ENCODE results near the gene PCBP3. TPM values are rescaled to one million over a fixed set of nuclear protein-coding genes. Genes with fewer than 3 reads are reported as not detected.

Gene PCBP3
- total RNA-seq, 1 donor from 2014 or later = not detected

DNA sequence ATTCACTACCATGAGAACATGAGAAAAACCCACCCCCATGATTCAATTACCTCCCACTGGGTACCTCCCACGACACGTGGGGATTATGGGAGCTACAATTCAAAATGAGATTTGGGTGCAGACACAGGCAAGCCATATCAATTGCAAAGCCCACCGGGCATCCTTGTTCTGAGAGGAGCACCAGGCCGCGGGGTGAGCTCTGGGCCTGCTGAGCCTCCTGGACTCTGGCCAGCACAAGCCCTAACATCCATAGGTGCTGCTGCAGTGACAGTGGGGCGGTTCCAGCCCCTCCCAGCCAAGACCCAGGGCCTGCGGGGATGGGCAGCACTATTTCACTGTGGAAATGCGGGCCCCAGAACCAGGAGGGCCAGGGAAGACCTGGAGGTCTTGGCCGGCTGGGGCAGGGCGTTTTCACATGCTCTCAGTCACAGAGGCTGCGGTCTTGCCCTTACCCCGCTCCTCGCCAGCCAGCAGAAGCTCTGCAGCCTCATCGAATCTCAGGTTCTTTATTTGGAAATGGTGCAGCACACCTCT lies 103.8 kb downstream of the PCBP3 start:
- Mint-ChIP-seq H3K4me3 (no peak overlapping the region), H3K27ac (no peak overlapping the region), H3K36me3 (ENCODE audit: low read depth) (no peaks in the 10 kb centered on the region), H3K9me3 (no peaks in the 10 kb centered on the region), H3K27me3 (no peaks in the 10 kb centered on the region), H3K4me1 (no peaks in the 10 kb centered on the region)
- ChIA-PET POLR2A (no interaction called here), CTCF (no interaction called here)
- DNase-seq (no peak), ATAC-seq (ENCODE audit: low read depth) (no peak)
- TF ChIP-seq, protein P1, sequence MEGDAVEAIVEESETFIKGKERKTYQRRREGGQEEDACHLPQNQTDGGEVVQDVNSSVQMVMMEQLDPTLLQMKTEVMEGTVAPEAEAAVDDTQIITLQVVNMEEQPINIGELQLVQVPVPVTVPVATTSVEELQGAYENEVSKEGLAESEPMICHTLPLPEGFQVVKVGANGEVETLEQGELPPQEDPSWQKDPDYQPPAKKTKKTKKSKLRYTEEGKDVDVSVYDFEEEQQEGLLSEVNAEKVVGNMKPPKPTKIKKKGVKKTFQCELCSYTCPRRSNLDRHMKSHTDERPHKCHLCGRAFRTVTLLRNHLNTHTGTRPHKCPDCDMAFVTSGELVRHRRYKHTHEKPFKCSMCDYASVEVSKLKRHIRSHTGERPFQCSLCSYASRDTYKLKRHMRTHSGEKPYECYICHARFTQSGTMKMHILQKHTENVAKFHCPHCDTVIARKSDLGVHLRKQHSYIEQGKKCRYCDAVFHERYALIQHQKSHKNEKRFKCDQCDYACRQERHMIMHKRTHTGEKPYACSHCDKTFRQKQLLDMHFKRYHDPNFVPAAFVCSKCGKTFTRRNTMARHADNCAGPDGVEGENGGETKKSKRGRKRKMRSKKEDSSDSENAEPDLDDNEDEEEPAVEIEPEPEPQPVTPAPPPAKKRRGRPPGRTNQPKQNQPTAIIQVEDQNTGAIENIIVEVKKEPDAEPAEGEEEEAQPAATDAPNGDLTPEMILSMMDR (IDR thresholded peaks at IDR 0.05) = no peak
- intact Hi-C loops (cut with micrococcal nuclease) = no loop called here

DNA sequence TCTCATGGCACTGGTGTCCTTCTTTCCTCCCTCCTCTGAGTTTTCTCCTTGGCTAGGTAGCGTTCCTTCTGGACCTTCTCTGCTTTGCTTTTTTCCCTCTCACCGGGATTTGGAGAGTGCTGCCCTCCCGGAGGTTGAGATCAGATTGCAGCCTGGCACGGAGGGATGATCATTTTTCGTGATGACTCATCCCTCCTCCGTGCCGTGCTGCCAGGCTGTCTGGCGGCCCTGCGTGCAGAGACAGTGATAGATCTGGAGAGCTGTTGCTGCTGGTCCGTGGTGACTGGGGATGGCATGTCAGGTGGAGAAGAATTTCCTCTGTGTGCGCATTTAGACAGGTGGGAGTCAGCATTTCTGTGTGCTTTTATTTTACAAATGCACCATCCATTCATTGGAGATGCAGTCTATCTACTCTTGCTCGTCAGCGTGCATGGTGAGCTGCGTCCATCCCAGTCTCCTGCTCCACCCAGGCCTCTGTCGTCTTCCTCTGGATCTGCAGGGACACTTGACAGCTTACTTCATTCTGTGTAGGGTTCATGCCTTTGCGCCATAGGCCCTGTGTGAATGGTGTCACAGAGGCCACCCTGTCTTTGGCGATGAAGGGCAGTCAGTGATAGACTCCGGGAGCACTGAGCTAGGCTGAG lies 104.4 kb downstream of the PCBP3 start:
- POLR2A ChIA-PET = no interaction called here
- Mint-ChIP-seq H3K27me3 (no peaks in the 10 kb centered on the region), H3K4me3 (no peak overlapping the region), H3K4me1 (no peaks in the 10 kb centered on the region), H3K36me3 (ENCODE audit: low read depth) (no peaks in the 10 kb centered on the region), H3K27ac (no peak overlapping the region), H3K9me3 (no peaks in the 10 kb centered on the region)
- CTCF ChIA-PET = no interaction called here
- ATAC-seq (ENCODE audit: low read depth) (no peak), DNase-seq (no peak)
- intact Hi-C loops (cut with micrococcal nuclease) = no loop called here
- TF ChIP-seq, protein P1 (IDR thresholded peaks at IDR 0.05) = no peak

DNA sequence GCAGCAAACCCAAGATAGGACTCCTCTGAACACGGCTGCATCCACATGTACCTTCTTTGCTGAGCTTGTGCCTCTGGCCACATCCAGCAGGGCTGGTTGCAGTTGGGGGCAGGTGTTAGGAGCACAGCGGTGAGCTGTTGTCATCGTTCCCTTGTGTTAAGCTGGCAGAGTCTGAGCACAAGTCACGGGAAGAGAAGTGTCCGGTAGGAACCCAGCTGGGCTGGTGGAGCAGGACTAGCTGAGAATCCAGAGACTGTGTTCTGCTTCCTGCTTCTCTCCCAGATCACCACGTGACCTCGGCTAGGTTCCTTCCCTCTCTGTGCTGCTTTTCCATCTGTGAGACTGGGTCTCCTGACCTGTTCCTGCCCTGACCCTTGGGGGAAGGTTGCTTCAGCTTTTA lies 105.1 kb downstream of the PCBP3 start:
- CTCF ChIA-PET = no interaction called here

DNA sequence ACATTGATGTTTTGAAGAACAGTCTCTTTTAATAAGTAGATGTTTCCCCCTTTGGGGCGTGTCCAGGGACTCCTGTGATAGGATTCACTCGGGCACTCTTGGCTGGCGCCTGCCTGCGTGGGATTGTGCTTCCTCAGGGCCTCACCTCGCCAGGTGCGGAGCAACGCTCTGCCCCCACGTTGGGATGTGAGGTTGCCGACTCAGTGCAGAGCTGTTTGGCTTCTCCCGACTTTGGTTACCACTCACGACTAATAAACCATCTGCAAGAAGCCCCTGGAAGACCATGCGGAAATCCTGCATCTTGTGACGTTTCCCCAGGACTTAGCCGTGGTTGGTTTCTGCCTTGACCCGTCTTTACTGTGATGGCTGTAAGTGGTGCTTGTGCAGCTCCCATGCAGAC lies 106.4 kb downstream of the PCBP3 start:
- CTCF ChIA-PET = no interaction called here

More for the DNA sequence above, 105.1 kb downstream of the PCBP3 start:
- POLR2A ChIA-PET = no interaction called here
- no peak for DNase-seq
- no peak overlapping the region for H3K4me3 Mint-ChIP-seq
- H3K27ac Mint-ChIP-seq = no peak overlapping the region
- no peaks in the 10 kb centered on the region for H3K36me3 Mint-ChIP-seq (ENCODE audit: low read depth)
- no peaks in the 10 kb centered on the region for H3K4me1 Mint-ChIP-seq
- intact Hi-C loops (cut with micrococcal nuclease) = no loop called here
- no peaks in the 10 kb centered on the region for H3K9me3 Mint-ChIP-seq
- TF ChIP-seq, protein P1 (IDR thresholded peaks at IDR 0.05) = no peak
- no peak for ATAC-seq (ENCODE audit: low read depth)
- peaks cover 1% of the 10 kb centered on the region for H3K27me3 Mint-ChIP-seq

DNA sequence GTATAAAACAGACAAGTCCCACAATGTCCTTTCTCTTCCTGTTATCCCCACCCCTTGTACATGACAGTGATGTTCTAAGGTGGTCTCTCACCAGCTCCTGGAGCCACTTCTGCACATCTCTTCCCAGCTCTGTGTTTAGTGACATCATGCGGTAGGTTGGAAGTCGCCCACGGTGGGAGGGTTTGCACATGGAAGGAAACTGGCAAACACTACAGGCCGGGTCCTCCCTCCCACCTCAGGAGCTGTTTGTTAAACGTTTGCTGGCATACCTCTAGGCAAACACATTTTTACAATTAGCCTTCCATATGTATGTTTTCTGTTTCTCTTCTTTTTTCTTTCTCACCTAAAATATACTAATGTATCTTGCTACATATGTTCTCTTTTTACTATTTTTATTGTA lies 107.4 kb downstream of the PCBP3 start:
- Mint-ChIP-seq H3K4me3 (no peak overlapping the region), H3K27ac (no peak overlapping the region), H3K27me3 (peaks cover 1% of the 10 kb centered on the region), H3K4me1 (no peaks in the 10 kb centered on the region), H3K9me3 (no peaks in the 10 kb centered on the region), H3K36me3 (ENCODE audit: low read depth) (no peaks in the 10 kb centered on the region)
- ChIA-PET POLR2A (no interaction called here), CTCF (no interaction called here)
- DNase-seq (no peak), ATAC-seq (ENCODE audit: low read depth) (no peak)
- TF ChIP-seq, protein P1 (IDR thresholded peaks at IDR 0.05) = no peak
- intact Hi-C loops (cut with micrococcal nuclease) = no loop called here

More for the DNA sequence above, 106.4 kb downstream of the PCBP3 start:
- Mint-ChIP-seq H3K9me3 (no peaks in the 10 kb centered on the region), H3K27ac (no peak overlapping the region), H3K4me3 (no peak overlapping the region), H3K27me3 (peaks cover 1% of the 10 kb centered on the region), H3K4me1 (no peaks in the 10 kb centered on the region), H3K36me3 (ENCODE audit: low read depth) (no peaks in the 10 kb centered on the region)
- intact Hi-C loops (cut with micrococcal nuclease) = no loop called here
- ATAC-seq (ENCODE audit: low read depth) = no peak
- DNase-seq = no peak
- TF ChIP-seq, protein P1 (IDR thresholded peaks at IDR 0.05) = no peak
- POLR2A ChIA-PET = no interaction called here
